GM12801 (cell line): ENCODE results near the gene MYO10.

Experiments used
- TF ChIP-seq, protein P1 (sequence below): IDR thresholded peaks from one replicate; pipeline ENCODE4 v1.5.1; 2011; ENCODE audit warnings: control low read depth; ENCODE audit not compliant: insufficient read length; ENCODE audit errors: extremely low read depth

The MYO10 gene

GRCh38 chr5:16957304-16958196, 21.5 kb upstream of the MYO10 start:
- TF ChIP-seq, protein P1, sequence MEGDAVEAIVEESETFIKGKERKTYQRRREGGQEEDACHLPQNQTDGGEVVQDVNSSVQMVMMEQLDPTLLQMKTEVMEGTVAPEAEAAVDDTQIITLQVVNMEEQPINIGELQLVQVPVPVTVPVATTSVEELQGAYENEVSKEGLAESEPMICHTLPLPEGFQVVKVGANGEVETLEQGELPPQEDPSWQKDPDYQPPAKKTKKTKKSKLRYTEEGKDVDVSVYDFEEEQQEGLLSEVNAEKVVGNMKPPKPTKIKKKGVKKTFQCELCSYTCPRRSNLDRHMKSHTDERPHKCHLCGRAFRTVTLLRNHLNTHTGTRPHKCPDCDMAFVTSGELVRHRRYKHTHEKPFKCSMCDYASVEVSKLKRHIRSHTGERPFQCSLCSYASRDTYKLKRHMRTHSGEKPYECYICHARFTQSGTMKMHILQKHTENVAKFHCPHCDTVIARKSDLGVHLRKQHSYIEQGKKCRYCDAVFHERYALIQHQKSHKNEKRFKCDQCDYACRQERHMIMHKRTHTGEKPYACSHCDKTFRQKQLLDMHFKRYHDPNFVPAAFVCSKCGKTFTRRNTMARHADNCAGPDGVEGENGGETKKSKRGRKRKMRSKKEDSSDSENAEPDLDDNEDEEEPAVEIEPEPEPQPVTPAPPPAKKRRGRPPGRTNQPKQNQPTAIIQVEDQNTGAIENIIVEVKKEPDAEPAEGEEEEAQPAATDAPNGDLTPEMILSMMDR, result no peak

DNA sequence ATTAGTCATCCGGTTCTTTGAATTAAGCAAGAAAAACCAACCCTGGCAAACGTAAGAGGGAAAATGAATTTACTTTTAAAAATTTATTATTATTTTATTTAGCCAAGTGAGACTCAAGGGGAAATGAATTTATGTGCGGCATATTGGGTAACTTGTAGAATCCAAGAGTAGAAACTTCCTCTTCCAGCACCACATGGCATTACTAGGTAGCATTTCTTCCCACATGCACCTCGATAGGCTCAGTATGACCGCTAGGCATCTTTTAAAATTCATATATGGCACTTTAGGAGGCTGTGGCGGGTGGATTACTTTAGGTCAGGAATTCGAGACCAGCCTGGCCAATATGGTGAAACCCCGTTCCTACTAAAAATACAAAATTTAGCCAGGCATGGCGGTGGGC, 17.6 kb upstream of the MYO10 start:
- TF ChIP-seq, protein P1, result no peak

DNA sequence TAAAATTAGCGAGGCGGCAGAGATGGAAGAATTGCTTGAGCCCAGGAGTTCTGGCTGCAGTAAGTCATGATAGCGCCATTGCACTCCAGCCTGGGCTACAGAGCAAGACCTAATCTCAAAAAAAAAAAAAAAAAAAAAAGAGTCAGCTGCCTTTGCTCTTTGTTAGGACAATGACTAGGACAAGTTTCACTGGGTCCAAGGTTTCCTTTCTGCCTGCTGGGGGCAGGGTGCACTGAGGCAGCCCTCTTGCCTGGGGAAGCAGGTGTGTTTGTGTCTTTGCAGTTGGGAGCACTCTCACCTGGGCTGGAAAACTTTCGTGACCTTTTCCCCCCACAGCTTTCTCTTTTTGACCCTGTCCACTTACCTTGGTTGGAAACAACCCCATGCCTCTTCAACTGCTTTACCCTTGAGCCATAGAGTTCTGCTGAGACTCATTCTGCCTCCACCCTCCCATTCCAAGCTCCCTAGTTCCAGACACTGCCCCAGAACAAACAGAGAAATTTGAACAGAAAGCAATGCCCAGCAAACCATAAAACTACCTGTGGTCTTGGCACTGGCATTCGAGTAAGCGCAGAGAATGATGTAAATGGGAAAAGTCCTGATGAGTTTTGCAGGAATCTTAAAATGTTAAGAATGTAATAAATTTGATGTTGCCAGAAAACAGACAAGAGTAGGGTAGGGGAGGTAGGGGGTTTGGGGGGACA, 17.0 kb upstream of the MYO10 start:
- TF ChIP-seq, protein P1, result no peak

- TF ChIP-seq, protein P1, result no peak
Measured at GRCh38 chr5:16946725-16947124, 10.6 kb upstream of the MYO10 start.

- TF ChIP-seq, protein P1, result no peak
Measured at GRCh38 chr5:16944816-16945562, 8.9 kb upstream of the MYO10 start.

GRCh38 chr5:16943846-16944678, 8.0 kb upstream of the MYO10 start:
- TF ChIP-seq, protein P1, result no peak
